ENCODE results near the gene SSBP4.

GRCh38 chr19:18377026-18377425, 42.2 kb upstream of the SSBP4 start:
- no peak for TF ChIP-seq CTCF (IDR thresholded peaks at IDR 0.05 in 2 of 3, conservative IDR thresholded peaks at IDR 0.05 in 1 of 3; ENCODE audit: borderline replicate concordance in 1 of 3, insufficient read depth in 1 of 3, low read depth in 2 of 3, low read length in 2 of 3)
- no peak for TF ChIP-seq ATF3 (IDR thresholded peaks at IDR 0.05)
- no peak for TF ChIP-seq TCF7L2 (IDR thresholded peaks at IDR 0.05; ENCODE audit: borderline replicate concordance, extremely low read depth, insufficient read depth, insufficient read length)
- TF ChIP-seq SIN3A (IDR thresholded peaks at IDR 0.05; ENCODE audit: low read depth) = no peak
- TF ChIP-seq ZFX (IDR thresholded peaks at IDR 0.05) = no peak
- no peak for TF ChIP-seq EZH2phosphoT487 (IDR thresholded peaks at IDR 0.05; ENCODE audit: borderline replicate concordance)
- no peak for TF ChIP-seq POLR2A (IDR thresholded peaks at IDR 0.05; ENCODE audit: borderline replicate concordance, extremely low read depth, insufficient read depth, insufficient read length)
- TF ChIP-seq EZH2 (IDR thresholded peaks at IDR 0.05) = no peak
- no peak for TF ChIP-seq REST (IDR thresholded peaks at IDR 0.05; ENCODE audit: low read depth)
- no peak for TF ChIP-seq RAD21 (IDR thresholded peaks at IDR 0.05; ENCODE audit: low read depth)
- no peak for TF ChIP-seq POLR2AphosphoS5 (IDR thresholded peaks at IDR 0.05; ENCODE audit: low read depth, low read length)
- TF ChIP-seq CEBPB (IDR thresholded peaks at IDR 0.05; ENCODE audit: low read depth) = no peak

Measured in HCT116 (cell line).